Astrocyte (in vitro differentiated cells and primary cell): Measurements from ENCODE around the gene GLYATL1. TPM values are rescaled to one million over a fixed set of nuclear protein-coding genes. Genes with fewer than 3 reads are reported as not detected.

Experiments used
- DNase-seq: peaks from one replicate; pipeline ENCODE4 v3.0.0-alpha.2; 2010; ENCODE audit warnings: low read depth
- FAIRE-seq: peaks from 2 replicates; lab custom pipeline; 2011; peaks lifted over from hg19 to GRCh38; lab: Jason Lieb, UNC
- H2AFZ ChIP-seq: 2 replicates; pipeline ENCODE4 v1.6.0; 2012; ENCODE audit warnings: low read depth, low read length, inconsistent platforms
- H3K27ac ChIP-seq: 2 replicates; pipeline ENCODE4 v1.5.1; 2011; ENCODE audit warnings: low read depth, low read length, inconsistent platforms
- H3K27me3 ChIP-seq: 2 replicates; pipeline ENCODE4 v1.6.0; 2011; ENCODE audit warnings: low read length, inconsistent platforms; ENCODE audit not compliant: insufficient read depth
- H3K36me3 ChIP-seq: 2 replicates; pipeline ENCODE4 v1.5.1; 2011; ENCODE audit warnings: low read length, inconsistent platforms; ENCODE audit not compliant: insufficient read depth
- H3K4me1 ChIP-seq: 2 replicates; pipeline ENCODE4 v1.5.1; 2011; ENCODE audit warnings: low read length, inconsistent platforms; ENCODE audit not compliant: insufficient read depth
- H3K4me2 ChIP-seq: 2 replicates; pipeline ENCODE4 v1.6.0; 2012; ENCODE audit warnings: low read length, inconsistent platforms
- H3K4me3 ChIP-seq: 2 replicates; pipeline ENCODE4 v1.5.1; 2011; ENCODE audit warnings: low read depth, mild to moderate bottlenecking, low read length, inconsistent platforms; ENCODE audit not compliant: insufficient read depth
- H3K79me2 ChIP-seq: 2 replicates; pipeline ENCODE4 v1.6.0; 2012; ENCODE audit warnings: mild to moderate bottlenecking, low read length, inconsistent platforms; ENCODE audit not compliant: insufficient read depth
- H3K9ac ChIP-seq: 2 replicates; pipeline ENCODE4 v1.6.0; 2012; ENCODE audit warnings: mild to moderate bottlenecking, low read length, inconsistent platforms
- H3K9me3 ChIP-seq: 2 replicates; pipeline ENCODE4 v1.5.1; 2012; ENCODE audit warnings: low read depth, mild to moderate bottlenecking, low read length, inconsistent platforms; ENCODE audit not compliant: insufficient read depth
- H4K20me1 ChIP-seq: 2 replicates; pipeline ENCODE4 v1.6.0; 2012; ENCODE audit warnings: low read length, inconsistent platforms; ENCODE audit not compliant: insufficient read depth
- H3K27ac Mint-ChIP-seq: one replicate; pipeline ENCODE4 v1.8.0; 2021; ENCODE audit warnings: mild to moderate bottlenecking, mixed read lengths; ENCODE audit not compliant: unreplicated experiment
- H3K27me3 Mint-ChIP-seq: one replicate; pipeline ENCODE4 v1.8.0; 2021; ENCODE audit warnings: low read depth, mixed read lengths; ENCODE audit not compliant: unreplicated experiment
- H3K36me3 Mint-ChIP-seq: one replicate; pipeline ENCODE4 v1.8.0; 2021; ENCODE audit warnings: low read depth, mixed read lengths; ENCODE audit not compliant: unreplicated experiment
- H3K4me1 Mint-ChIP-seq: one replicate; pipeline ENCODE4 v1.8.0; 2021; ENCODE audit warnings: low read depth, mixed read lengths; ENCODE audit not compliant: unreplicated experiment
- H3K4me3 Mint-ChIP-seq: one replicate; pipeline ENCODE4 v1.8.0; 2021; ENCODE audit warnings: mild to moderate bottlenecking, moderate library complexity, mixed read lengths; ENCODE audit not compliant: unreplicated experiment
- H3K9me3 Mint-ChIP-seq: one replicate; pipeline ENCODE4 v1.8.0; 2021; ENCODE audit warnings: mild to moderate bottlenecking, mixed read lengths; ENCODE audit not compliant: unreplicated experiment
- CTCF ChIP-seq: IDR thresholded peaks from 2 replicates; pipeline ENCODE4 v1.5.1; 2011; ENCODE audit warnings: low read depth, mild to moderate bottlenecking, inconsistent platforms, low read length, moderate library complexity; ENCODE audit not compliant: insufficient read depth
- EZH2 ChIP-seq: IDR thresholded peaks from 2 replicates; pipeline ENCODE4 v1.6.1; 2012; ENCODE audit warnings: mild to moderate bottlenecking, low read length, inconsistent platforms; ENCODE audit not compliant: insufficient read depth
- total RNA-seq: library from RNA; stranded (reverse); gene quantifications from 2 replicates; pipeline ENCODE4 v1.2.1, GENCODE V29; 2021

GLYATL1 gene
- total RNA-seq, 1 donor from 2014 or later, result not detected

GRCh38 chr11:58977470-58977869 is 38.2 kb downstream of the GLYATL1 start:
- Histone ChIP-seq H3K9ac (no peak overlapping the region), H3K36me3 (no peaks in the 10 kb centered on the region), H2AFZ (no peak overlapping the region), H3K27me3 (no peaks in the 10 kb centered on the region), H3K79me2 (no peaks in the 10 kb centered on the region), H4K20me1 (no peaks in the 10 kb centered on the region), H3K4me2 (no peak overlapping the region), H3K4me1 (no peaks in the 10 kb centered on the region), H3K27ac (no peak overlapping the region), H3K4me3 (no peak overlapping the region), H3K9me3 (no peaks in the 10 kb centered on the region)
- FAIRE-seq (no peak), DNase-seq (no peak)
- Mint-ChIP-seq H3K36me3 (no peaks in the 10 kb centered on the region), H3K4me1 (no peaks in the 10 kb centered on the region), H3K27me3 (peaks cover 4% of the 10 kb centered on the region), H3K9me3 (peaks cover 7% of the 10 kb centered on the region), H3K27ac (no peak overlapping the region), H3K4me3 (no peak overlapping the region)
- TF ChIP-seq CTCF (no peak), EZH2 (no peak)

GRCh38 chr11:58979222-58979621 is 39.9 kb downstream of the GLYATL1 start:
- no peak for DNase-seq
- Histone ChIP-seq H3K9ac (no peak overlapping the region), H2AFZ (no peak overlapping the region), H3K9me3 (no peaks in the 10 kb centered on the region), H3K4me3 (no peak overlapping the region), H3K36me3 (no peaks in the 10 kb centered on the region), H3K4me1 (no peaks in the 10 kb centered on the region), H3K27me3 (no peaks in the 10 kb centered on the region), H3K4me2 (no peak overlapping the region), H3K27ac (no peak overlapping the region), H3K79me2 (no peaks in the 10 kb centered on the region), H4K20me1 (no peaks in the 10 kb centered on the region)
- no peak for FAIRE-seq
- TF ChIP-seq EZH2 (no peak), CTCF (no peak)
- H3K4me1 Mint-ChIP-seq, result no peaks in the 10 kb centered on the region
- H3K27me3 Mint-ChIP-seq, result peaks cover 2% of the 10 kb centered on the region
- no peak overlapping the region for H3K27ac Mint-ChIP-seq
- peaks cover 2% of the 10 kb centered on the region for H3K9me3 Mint-ChIP-seq
- H3K36me3 Mint-ChIP-seq, result no peaks in the 10 kb centered on the region
- H3K4me3 Mint-ChIP-seq, result no peak overlapping the region

GRCh38 chr11:58980159-58980843 is 41.0 kb downstream of the GLYATL1 start:
- H3K4me1 ChIP-seq, result no peaks in the 10 kb centered on the region
- H4K20me1 ChIP-seq, result no peaks in the 10 kb centered on the region
- H3K27ac ChIP-seq, result no peak overlapping the region
- Mint-ChIP-seq H3K9me3 (no peaks in the 10 kb centered on the region), H3K27ac (no peak overlapping the region), H3K4me3 (no peak overlapping the region), H3K27me3 (peaks cover 2% of the 10 kb centered on the region), H3K4me1 (no peaks in the 10 kb centered on the region), H3K36me3 (no peaks in the 10 kb centered on the region)
- no peaks in the 10 kb centered on the region for H3K36me3 ChIP-seq
- no peaks in the 10 kb centered on the region for H3K79me2 ChIP-seq
- H3K9me3 ChIP-seq, result no peaks in the 10 kb centered on the region
- no peaks in the 10 kb centered on the region for H3K27me3 ChIP-seq
- DNase-seq (no peak), FAIRE-seq (no peak)
- H3K4me3 ChIP-seq, result no peak overlapping the region
- no peak overlapping the region for H3K9ac ChIP-seq
- no peak overlapping the region for H3K4me2 ChIP-seq
- no peak for TF ChIP-seq EZH2
- no peak for TF ChIP-seq CTCF
- no peak overlapping the region for H2AFZ ChIP-seq
